IPS-15b (cell line): Measurements from ENCODE around the gene DPF3.

Experiments
- H3K27me3 ChIP-seq: one replicate; pipeline ENCODE4 v1.6.1; 2013; ENCODE audit warnings: low read length; ENCODE audit not compliant: control insufficient read depth, insufficient read depth
- H3K36me3 ChIP-seq: one replicate; pipeline ENCODE4 v1.6.1; 2013; ENCODE audit warnings: low read length; ENCODE audit not compliant: control insufficient read depth, insufficient read depth
- H3K4me1 ChIP-seq: one replicate; pipeline ENCODE4 v1.6.1; 2013; ENCODE audit warnings: mild to moderate bottlenecking, low read length; ENCODE audit not compliant: control insufficient read depth, insufficient read depth
- H3K4me3 ChIP-seq: one replicate; pipeline ENCODE4 v1.5.1; 2013; ENCODE audit warnings: low read depth, low read length
- H3K9ac ChIP-seq: one replicate; pipeline ENCODE4 v1.6.1; 2013; ENCODE audit warnings: low read depth, mild to moderate bottlenecking, low read length
- H3K9me3 ChIP-seq: one replicate; pipeline ENCODE4 v1.6.1; 2013; ENCODE audit warnings: mild to moderate bottlenecking, low read length; ENCODE audit not compliant: control insufficient read depth, insufficient read depth

DPF3 gene

GRCh38 chr14:72611506-72611905, 282.4 kb downstream of the DPF3 start:
- no peaks in the 10 kb centered on the region for H3K27me3 ChIP-seq
- H3K4me1 ChIP-seq: no peaks in the 10 kb centered on the region
- no peak overlapping the region for H3K4me3 ChIP-seq
- H3K9me3 ChIP-seq: no peaks in the 10 kb centered on the region
- H3K9ac ChIP-seq: no peak overlapping the region
- H3K36me3 ChIP-seq: no peaks in the 10 kb centered on the region

DNA sequence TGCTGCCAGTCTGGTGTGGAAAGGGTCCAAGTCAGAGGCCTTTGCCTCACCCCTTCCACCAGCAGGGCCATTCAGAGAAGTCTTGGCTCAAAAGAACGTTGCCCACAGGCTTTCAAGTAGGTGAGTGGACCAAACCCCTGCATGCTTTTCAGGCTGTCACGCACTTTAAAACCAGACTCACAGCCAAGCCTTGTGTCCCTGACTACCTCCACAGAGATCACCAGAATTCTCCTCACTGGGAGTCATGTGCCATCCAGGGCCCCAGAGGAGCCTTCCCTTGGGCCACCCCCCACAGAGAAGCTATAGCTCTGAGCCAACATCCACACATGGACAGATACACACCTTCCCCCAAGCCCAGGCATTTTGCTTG, 283.1 kb downstream of the DPF3 start:
- Histone ChIP-seq H3K4me1 (no peaks in the 10 kb centered on the region), H3K27me3 (no peaks in the 10 kb centered on the region), H3K4me3 (no peak overlapping the region), H3K9me3 (no peaks in the 10 kb centered on the region), H3K9ac (no peak overlapping the region), H3K36me3 (no peaks in the 10 kb centered on the region)

DNA sequence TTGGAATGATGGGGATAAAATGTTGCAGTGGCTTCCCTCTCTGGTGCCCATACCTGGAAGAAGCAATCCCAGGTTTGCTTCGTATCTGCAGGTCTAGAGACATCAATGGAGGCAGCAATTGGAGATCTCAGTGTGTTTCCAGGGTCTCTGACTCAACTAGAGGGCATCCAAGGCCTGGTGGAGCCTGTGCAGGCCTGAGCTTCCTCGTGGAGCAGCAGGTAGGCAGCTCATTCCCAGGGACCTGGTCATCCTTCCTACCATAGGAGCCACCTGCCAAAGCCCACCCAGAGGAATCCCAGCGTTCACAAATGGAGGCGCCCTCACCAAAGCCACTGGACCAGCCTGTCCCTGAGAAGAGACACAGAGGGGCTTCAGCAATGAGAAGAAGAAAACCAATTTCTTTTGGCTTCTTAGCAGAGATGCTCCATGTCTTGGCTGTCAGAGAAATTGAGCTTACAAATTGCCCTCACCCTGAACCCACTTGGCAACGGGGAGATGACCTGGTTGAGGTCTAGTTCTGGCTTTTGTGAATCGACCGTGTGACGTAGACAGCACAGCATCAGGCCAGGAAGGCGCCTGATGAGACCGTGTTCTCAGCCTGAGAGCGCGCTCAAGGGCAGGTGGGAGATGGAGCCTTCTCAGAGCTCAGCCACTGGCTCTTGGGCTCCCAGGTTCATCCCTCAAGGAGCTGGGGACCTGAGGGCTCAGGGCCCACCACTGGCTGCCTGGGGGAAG, 283.6 kb downstream of the DPF3 start:
- Histone ChIP-seq H3K36me3 (no peaks in the 10 kb centered on the region), H3K27me3 (no peaks in the 10 kb centered on the region), H3K4me1 (no peaks in the 10 kb centered on the region), H3K9me3 (no peaks in the 10 kb centered on the region), H3K9ac (no peak overlapping the region), H3K4me3 (no peak overlapping the region)

DNA sequence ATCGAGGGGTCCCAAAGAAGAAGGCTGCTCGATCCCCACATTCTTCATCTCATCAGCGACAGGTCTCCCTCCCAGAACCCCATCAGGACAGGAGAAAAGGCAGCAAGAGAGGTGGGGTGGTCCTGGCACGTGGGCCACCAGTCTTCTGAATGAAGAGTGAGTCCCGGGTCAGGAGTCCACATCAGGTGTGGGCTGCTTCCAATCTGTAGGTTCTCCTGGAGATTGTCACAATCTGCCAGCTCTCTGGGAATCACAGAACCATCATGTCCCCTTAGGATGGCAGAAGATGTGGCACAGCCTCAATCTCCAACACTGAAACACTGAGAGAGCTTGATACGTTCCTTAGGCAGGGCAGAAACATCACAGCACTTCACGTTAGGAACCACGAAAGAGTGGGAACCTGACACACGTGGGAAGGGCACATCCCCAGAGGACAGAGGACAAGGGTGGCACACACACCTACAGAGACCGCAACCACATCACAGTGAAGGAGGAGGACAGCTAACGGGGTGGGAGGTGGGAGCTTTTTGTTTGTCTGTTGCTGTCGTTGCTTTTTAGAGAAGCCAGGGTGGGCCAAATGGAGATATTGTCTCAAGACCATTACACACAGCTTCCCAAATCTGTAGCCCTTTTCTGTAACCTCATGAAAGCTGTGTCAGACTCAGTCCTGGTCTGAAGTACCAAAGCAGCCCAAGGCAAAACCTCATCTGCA, 284.5 kb downstream of the DPF3 start:
- Histone ChIP-seq H3K9me3 (no peaks in the 10 kb centered on the region), H3K4me1 (no peaks in the 10 kb centered on the region), H3K9ac (no peak overlapping the region), H3K4me3 (no peak overlapping the region), H3K27me3 (no peaks in the 10 kb centered on the region), H3K36me3 (no peaks in the 10 kb centered on the region)

DNA sequence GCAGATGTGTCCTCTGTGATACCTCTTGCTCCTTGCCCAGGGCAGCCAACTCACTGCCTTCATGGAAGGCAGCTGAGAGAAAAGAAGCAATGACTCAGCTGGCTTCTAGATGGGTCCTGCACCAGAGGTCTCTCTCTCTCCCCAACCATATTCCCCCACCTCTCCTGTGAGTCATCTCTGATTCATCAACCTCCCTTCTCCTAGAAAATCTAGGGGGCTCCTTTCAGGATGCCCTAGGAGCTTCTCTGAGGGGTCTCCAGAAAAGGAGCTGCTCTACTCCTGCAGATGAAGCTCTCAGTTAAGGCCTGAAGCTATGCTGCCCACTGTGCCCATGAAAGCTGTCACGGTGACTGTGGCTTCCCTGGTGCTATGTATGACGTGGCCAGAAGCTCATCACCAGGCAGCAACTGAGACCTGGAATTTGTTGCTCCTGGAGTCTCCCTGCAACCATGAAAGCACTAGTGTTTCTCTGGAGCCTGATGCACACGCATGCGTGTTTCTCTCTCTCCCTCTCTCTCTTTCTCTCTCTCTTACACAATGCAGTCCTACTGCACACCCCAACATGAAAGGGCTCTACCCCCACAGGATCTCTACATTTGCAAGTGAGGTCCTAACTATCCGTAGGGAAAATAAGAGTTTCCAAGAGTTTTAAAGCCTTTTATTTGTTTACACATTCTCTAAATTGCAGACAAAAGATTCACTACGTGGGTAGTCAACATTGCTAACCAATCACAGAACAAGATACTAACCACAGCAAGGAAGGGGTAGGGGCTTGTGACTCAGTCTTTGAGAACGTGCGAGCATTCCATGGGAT, 285.3 kb downstream of the DPF3 start:
- no peak overlapping the region for H3K9ac ChIP-seq

GRCh38 chr14:72607386-72608130, 286.3 kb downstream of the DPF3 start:
- no peaks in the 10 kb centered on the region for H3K4me1 ChIP-seq
- H3K36me3 ChIP-seq: no peaks in the 10 kb centered on the region
- H3K9ac ChIP-seq: no peak overlapping the region
- no peaks in the 10 kb centered on the region for H3K27me3 ChIP-seq
- H3K4me3 ChIP-seq: no peak overlapping the region
- H3K9me3 ChIP-seq: no peaks in the 10 kb centered on the region

More for the DNA sequence above, 285.3 kb downstream of the DPF3 start:
- Histone ChIP-seq H3K4me1 (no peaks in the 10 kb centered on the region), H3K36me3 (no peaks in the 10 kb centered on the region), H3K27me3 (no peaks in the 10 kb centered on the region), H3K4me3 (no peak overlapping the region), H3K9me3 (no peaks in the 10 kb centered on the region)

DNA sequence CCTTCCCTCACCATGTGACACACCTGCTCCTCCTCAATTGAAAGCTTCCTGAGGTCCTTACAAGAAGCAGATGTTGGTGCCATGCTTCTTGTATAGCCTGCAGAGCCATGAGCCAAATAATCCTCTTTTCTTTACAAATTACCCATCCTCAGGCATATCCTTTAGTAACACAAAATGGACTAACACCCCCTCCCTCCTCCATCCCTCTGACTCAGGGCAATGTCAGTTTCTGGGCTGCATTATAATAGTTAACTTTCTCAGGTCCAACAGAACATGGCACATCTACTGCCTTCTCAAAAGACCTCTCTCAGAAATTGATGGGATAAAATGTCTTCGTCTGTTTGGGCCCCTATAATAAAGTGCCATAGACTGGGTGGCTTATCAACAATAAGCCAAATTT, 287.0 kb downstream of the DPF3 start:
- Histone ChIP-seq H3K36me3 (no peaks in the 10 kb centered on the region), H3K9me3 (no peaks in the 10 kb centered on the region), H3K9ac (no peak overlapping the region), H3K27me3 (no peaks in the 10 kb centered on the region), H3K4me3 (no peak overlapping the region), H3K4me1 (no peaks in the 10 kb centered on the region)

GRCh38 chr14:72605921-72606220, 288.0 kb downstream of the DPF3 start:
- Histone ChIP-seq H3K9ac (no peak overlapping the region), H3K9me3 (no peaks in the 10 kb centered on the region), H3K4me3 (no peak overlapping the region), H3K36me3 (no peaks in the 10 kb centered on the region), H3K4me1 (no peaks in the 10 kb centered on the region), H3K27me3 (no peaks in the 10 kb centered on the region)

DNA sequence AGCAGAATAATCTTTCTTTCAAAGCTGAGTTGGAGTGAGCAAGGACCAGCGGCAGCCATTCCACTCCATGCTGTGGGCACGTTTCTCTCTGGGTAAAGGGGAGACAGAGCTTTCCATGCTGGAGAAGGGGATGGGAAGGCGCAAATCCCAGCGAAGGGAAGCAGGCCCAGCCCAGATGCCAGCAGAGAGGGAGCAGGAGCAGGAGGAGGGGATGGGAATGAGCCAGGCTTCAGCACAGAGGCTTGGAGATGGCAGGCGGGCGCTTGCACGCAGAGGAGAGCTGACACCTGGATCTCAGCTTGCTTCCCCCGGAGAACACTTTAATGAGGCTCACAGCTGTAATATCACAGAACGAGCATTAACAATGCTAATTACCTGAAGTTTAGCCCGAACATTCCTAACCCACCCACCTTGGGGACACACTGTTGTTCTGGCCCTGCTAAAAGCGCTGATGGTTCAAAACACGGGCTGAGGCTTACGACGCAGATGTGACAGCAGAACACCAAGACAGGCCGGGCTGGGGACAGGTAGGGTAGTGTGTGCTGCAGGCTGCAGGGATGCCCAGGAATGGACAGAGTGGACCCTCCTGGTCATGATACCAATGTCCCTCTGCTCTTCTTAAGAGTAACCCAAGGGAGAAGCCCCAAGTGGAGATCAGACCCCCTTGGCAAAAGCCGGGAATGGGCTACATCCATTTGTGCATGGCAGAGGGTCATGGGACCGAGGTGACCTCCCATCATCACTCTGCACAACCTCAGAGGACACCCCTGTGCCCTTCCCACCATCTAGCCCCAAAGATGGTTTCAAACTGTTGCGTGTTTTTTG, 288.6 kb downstream of the DPF3 start:
- Histone ChIP-seq H3K27me3 (no peaks in the 10 kb centered on the region), H3K36me3 (no peaks in the 10 kb centered on the region), H3K9me3 (no peaks in the 10 kb centered on the region), H3K4me1 (no peaks in the 10 kb centered on the region), H3K9ac (no peak overlapping the region), H3K4me3 (no peak overlapping the region)

DNA sequence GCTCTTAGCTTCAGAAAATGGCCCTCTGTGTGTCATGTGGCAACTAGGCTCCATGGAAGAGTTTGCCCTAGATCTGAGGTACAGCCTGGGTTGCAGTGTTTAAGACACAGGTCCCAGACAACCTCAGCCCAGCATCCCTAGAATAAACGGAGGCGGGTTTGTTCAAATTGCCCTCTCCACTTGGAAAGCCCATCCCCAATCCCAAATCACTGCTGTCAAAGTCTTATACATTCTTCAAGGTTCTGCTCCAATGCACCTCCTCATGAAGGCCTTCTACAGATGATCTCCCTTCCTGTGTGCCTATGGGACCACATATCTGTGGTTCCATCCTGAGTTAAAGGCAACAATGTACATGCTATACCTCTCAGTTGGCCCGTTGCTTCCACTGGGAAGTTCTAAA, 289.8 kb downstream of the DPF3 start:
- Histone ChIP-seq H3K4me1 (no peaks in the 10 kb centered on the region), H3K36me3 (no peaks in the 10 kb centered on the region)

DNA sequence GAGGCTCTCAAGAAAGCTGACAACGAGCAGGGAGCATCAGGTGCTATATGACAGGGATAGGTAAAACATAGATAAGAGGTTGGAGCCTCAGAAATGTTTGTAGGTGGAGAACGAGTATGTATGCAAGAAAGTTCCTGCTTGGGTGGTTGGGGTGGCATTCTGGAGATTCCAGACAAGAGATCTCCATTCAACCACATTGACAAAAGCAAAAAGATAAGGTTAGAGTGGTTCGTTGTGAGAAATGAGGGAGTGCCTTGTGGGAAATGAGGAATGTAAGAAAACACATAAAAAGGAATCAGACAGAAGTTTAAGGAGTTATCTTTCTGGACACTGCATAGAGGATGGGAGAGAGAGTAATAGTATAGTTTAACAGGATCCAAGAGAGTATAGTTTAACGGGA, 290.3 kb downstream of the DPF3 start:
- Histone ChIP-seq H3K4me1 (no peaks in the 10 kb centered on the region), H3K9me3 (no peaks in the 10 kb centered on the region), H3K36me3 (no peaks in the 10 kb centered on the region), H3K4me3 (no peak overlapping the region), H3K27me3 (no peaks in the 10 kb centered on the region), H3K9ac (no peak overlapping the region)

More for the DNA sequence above, 289.8 kb downstream of the DPF3 start:
- Histone ChIP-seq H3K4me3 (no peak overlapping the region), H3K9me3 (no peaks in the 10 kb centered on the region), H3K27me3 (no peaks in the 10 kb centered on the region), H3K9ac (no peak overlapping the region)
